GM12875 (cell line): ENCODE measurements around the gene F8.

Source experiments
- H3K4me3 ChIP-seq: one replicate; pipeline ENCODE4 v1.5.1; 2011; ENCODE audit warnings: low read depth, low read length, control low read depth
- TF ChIP-seq, protein P1 (sequence below): IDR thresholded peaks from 2 replicates; pipeline ENCODE4 v1.5.1; 2011; ENCODE audit warnings: low read depth, mild to moderate bottlenecking, control low read depth, inconsistent platforms, low read length, moderate library complexity, borderline replicate concordance; ENCODE audit not compliant: insufficient read depth

The F8 gene

DNA sequence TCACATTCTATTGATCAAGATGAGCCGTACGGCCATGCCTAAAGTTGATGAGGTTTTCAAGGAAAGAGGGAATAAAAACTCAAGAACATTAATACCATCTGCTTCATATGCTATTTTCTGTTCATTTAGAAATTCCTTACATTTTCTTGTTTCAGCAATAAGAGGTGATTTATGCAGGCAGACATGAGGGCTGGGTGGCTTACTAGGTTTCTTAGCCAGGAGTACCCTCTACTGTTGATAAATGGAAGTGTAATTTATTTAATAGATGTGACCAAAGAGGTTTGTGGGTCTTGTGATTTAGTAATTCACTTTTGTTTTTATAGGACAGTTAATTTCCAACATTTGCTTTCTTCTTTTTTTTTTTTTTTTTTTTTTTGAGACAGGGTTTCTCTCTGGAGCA lies 181.7 kb downstream of the F8 start:
- TF ChIP-seq, protein P1, sequence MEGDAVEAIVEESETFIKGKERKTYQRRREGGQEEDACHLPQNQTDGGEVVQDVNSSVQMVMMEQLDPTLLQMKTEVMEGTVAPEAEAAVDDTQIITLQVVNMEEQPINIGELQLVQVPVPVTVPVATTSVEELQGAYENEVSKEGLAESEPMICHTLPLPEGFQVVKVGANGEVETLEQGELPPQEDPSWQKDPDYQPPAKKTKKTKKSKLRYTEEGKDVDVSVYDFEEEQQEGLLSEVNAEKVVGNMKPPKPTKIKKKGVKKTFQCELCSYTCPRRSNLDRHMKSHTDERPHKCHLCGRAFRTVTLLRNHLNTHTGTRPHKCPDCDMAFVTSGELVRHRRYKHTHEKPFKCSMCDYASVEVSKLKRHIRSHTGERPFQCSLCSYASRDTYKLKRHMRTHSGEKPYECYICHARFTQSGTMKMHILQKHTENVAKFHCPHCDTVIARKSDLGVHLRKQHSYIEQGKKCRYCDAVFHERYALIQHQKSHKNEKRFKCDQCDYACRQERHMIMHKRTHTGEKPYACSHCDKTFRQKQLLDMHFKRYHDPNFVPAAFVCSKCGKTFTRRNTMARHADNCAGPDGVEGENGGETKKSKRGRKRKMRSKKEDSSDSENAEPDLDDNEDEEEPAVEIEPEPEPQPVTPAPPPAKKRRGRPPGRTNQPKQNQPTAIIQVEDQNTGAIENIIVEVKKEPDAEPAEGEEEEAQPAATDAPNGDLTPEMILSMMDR, result peak; percentile 20; the same call in 1 of the 2 replicates
- H3K4me3 ChIP-seq, result no peak overlapping the region

DNA sequence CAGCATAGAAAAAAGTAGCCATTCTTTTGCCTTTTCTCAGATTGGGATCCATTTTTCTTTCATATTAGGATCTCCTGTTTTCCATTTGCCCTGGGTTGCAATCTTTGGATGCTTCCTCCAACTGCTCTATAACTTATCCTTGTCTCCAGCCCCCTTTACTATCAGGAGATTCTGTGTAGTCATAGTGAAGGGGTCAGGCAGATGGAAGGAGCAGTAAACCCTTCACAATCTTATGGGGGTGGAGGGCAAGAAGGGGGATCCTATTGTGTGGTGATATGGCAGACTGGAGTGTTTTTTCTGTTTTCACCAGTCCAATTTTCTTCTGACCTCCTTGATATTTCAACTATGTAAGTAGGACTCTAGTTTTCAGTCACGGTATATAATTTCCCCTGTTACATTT lies 186.4 kb downstream of the F8 start:
- H3K4me3 ChIP-seq, result no peak overlapping the region
- TF ChIP-seq, protein P1, result no peak

DNA sequence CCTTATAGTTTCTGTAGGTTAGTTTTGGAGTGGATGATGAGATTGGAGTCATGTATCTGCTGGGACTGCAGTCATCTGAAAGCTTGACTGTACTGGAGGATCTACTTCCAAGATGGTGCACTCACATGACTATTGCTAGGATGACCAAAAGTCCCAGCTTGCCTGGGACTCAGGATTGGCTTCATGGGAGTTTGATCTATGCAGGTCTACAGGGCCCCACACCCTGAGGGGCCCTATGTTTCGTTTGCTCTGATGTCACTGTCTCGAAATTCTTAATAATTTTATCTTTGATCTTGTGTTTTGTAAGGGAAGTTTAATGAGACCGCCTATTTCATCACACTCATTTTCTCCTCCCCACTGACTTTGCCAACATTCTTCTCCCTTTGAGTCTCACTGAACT lies 188.0 kb downstream of the F8 start, which contains the start of gene SMIM9:
SMIM9 (minus strand) TSS at position 101 of the 400 bp plus-strand sequence. CDS start 3,806 bp downstream, outside the sequence.
- TF ChIP-seq, protein P1, result no peak
- no peak within 1 kb of the TSS for H3K4me3 ChIP-seq

DNA sequence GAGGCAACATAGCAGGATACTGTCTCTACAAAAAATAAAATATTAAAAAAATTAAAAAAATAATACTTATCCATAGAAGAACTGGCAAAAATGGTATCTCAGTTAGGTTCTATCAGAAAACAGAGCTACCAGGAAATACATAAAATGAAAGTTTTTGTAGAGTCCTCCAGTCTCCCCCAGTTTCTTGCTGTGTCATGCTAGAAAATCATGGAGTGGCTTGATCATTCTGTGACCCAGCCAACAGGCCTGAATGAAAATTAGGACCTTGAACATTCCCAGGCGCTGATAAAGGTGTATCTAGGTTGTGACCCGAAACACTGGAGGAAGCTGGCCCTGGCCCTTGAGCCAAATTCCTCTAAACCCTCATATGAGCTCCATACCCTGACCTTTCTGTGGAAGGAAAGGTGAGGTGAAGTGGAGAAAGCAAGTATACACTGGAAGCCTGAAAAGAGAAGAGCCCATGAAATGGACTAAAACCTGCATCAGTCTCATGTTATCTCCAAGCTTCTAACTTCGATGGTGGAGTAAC lies 188.7 kb downstream of the F8 start:
- TF ChIP-seq, protein P1, result no peak
- no peak overlapping the region for H3K4me3 ChIP-seq

DNA sequence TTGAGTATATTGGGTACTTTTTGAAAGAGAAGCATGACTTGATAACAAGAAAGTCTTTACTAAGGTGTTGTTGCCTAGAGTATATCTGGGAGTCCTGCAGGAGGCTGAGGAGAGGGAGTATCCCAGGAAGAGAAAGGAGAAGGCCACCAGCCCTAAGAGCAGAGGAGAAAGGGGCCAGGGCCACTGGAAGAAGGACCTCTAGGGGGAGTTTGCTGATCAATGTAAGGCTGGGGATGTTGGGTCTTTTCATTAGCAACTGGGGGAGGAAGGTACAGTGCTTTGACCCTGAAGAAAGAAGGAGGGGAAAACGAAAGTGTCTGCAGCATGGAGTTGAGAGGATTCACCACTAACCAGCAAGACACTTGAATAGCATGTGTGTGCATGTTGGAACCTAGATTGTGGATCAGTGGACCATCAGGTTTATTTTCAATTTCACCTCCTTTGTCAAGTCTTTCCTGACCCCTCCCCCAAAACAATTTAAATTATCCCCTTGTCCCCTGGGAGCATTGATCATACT lies 192.5 kb downstream of the F8 start:
- TF ChIP-seq, protein P1, result no peak
- H3K4me3 ChIP-seq, result no peak overlapping the region

DNA sequence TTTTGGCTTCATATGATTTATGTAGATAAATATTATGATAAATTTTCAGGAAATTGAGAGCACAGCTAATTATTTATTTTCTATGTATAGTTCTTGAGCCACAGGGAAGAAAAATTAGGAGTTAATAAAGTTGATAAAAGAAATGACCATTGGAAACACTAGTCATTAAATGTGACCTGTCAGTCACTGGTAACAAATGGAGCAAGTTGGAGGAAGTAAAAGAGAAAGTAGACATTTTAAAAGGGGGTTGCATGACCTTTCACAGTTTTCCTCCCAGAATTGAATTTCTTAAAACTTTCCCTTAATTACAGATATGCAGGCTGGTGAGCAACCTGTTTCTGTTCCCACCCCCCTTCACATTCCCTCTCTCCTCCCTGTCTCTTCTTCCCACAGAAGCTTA lies 193.4 kb downstream of the F8 start:
- no peak overlapping the region for H3K4me3 ChIP-seq
- TF ChIP-seq, protein P1, result no peak

DNA sequence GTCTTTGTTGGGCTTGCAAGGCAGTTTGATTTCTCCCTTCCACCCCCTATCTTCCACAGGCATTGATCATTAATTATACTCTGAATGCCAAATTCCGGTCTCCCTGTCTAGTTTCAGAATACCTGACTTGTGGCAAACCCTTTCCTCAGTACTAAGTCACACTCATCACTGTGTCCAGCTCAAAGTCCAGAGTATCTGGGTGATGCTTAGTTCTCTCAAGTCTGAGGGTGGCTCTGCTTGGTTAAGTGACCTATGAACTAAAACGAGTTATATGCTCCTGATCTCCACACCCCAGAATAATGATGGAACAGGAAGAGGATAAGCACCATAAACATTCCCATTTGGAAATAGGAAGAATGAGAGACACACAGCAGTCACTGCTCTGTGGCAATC lies 194.5 kb downstream of the F8 start:
- H3K4me3 ChIP-seq, result no peak overlapping the region
- TF ChIP-seq, protein P1, result no peak
